Stomach (tissue), 4 donors: Measurements from ENCODE around the gene SLC25A53.

Experiments
- CTCF ChIP-seq, 7 experiments: fragments of 450-650 bp in 4 of 7; fragments of 200-600 bp in 3 of 7; sonication (generic) in 3 of 7; IDR thresholded peaks; one replicate each; pipeline ENCODE4 v1.5.1; 2016 to 2019; ENCODE audit warnings: antibody characterized with exemption in 7 of 7, control low read depth in 2 of 7, mild to moderate bottlenecking in 1 of 7
- EP300 ChIP-seq: sonication (generic); formaldehyde crosslinking; IDR thresholded peaks from one replicate; pipeline ENCODE4 v1.6.1; 2017; ENCODE audit warnings: antibody characterized with exemption
- POLR2A ChIP-seq, 4 donors: fragments of 450-650 bp; IDR thresholded peaks; one replicate each; pipeline ENCODE4 v1.6.1; 2016; ENCODE audit warnings: antibody characterized with exemption in 4 of 4, control low read depth in 2 of 4, mild to moderate bottlenecking in 1 of 4, moderate library complexity in 1 of 4
- POLR2AphosphoS5 ChIP-seq, 3 donors: sonication (generic); formaldehyde crosslinking; IDR thresholded peaks; one replicate each; pipeline ENCODE4 v1.6.1; 2016; ENCODE audit warnings: antibody characterized with exemption in 3 of 3

GRCh38 chrX:104189837-104190236 is 33.0 kb upstream of the SLC25A53 start:
- no peak for TF ChIP-seq CTCF (IDR thresholded peaks at IDR 0.05)
- TF ChIP-seq POLR2AphosphoS5 (IDR thresholded peaks at IDR 0.05) = no peak
- no peak for TF ChIP-seq POLR2A (IDR thresholded peaks at IDR 0.05)
- no peak for TF ChIP-seq EP300
